Tibial artery (tissue), 4 donors: ENCODE data around the gene ARHGAP24.
A peak's percentile ranks its signal among the peaks of the same experiment; 100 is the strongest.

Experiments
- DNase-seq, 2 donors: peaks; one replicate each; pipeline ENCODE4 v3.0.0-alpha.2; 2019
- H3K27ac ChIP-seq, 2 donors: fragments of 200-600 bp; sonication (generic) in 1 of 2; 1 replicate in 1 of 2; 2 replicates in 1 of 2; pipeline ENCODE4 v1.5.1; 2018 to 2019; ENCODE audit warnings: mild to moderate bottlenecking in 1 of 2
- H3K27me3 ChIP-seq, 2 donors: fragments of 200-600 bp; sonication (generic) in 1 of 2; one replicate each; pipeline versions ENCODE4 v1.5.1 to v1.6.0; 2016 to 2019
- H3K36me3 ChIP-seq, 3 donors: fragments of 200-600 bp; sonication (generic) in 2 of 3; one replicate each; pipeline ENCODE4 v1.5.1; 2016 to 2019; ENCODE audit warnings: mild to moderate bottlenecking in 2 of 3
- H3K4me1 ChIP-seq, 4 donors: fragments of 200-600 bp; sonication (generic) in 2 of 4; 1 replicate in 3 of 4; 2 replicates in 1 of 4; pipeline ENCODE4 v1.5.1; 2016 to 2019
- H3K4me3 ChIP-seq, 2 donors: fragments of 200-600 bp; sonication (generic) in 1 of 2; 1 replicate in 1 of 2; 2 replicates in 1 of 2; pipeline ENCODE4 v1.5.1; 2018 to 2019; ENCODE audit warnings: mild to moderate bottlenecking in 2 of 2
- H3K9me3 ChIP-seq, 3 donors: fragments of 200-600 bp; sonication (generic) in 1 of 3; one replicate each; pipeline ENCODE4 v1.5.1; 2016 to 2019
- intact Hi-C: fragments of 100-400 bp; cut with DNase I; formaldehyde crosslinking; loops from one replicate; pipeline ENCODE4 v1.15.0; 2023; ENCODE audit warnings: low total_unique reads
- TF ChIP-seq, protein P1 (sequence below), 2 experiments: fragments of 200-600 bp in 1 of 2; fragments of 450-650 bp in 1 of 2; IDR thresholded peaks; one replicate each; pipeline ENCODE4 v1.5.1; 2017 to 2019; ENCODE audit warnings: antibody characterized with exemption in 2 of 2, mild to moderate bottlenecking in 1 of 2, moderate library complexity in 1 of 2

ARHGAP24 gene

GRCh38 chr4:85475631-85476233, 782 bp downstream of the ARHGAP24 start:
- H3K4me1 ChIP-seq, result peaks cover 0 to 4% (median 3%) of the 10 kb centered on the region in 4 donors
- no peak for DNase-seq
- H3K9me3 ChIP-seq, result no peaks in the 10 kb centered on the region
- no peaks in the 10 kb centered on the region for H3K36me3 ChIP-seq
- H3K27ac ChIP-seq, result no peak overlapping the region
- H3K27me3 ChIP-seq, result peaks cover 0 to 12% of the 10 kb centered on the region in 2 donors
- intact Hi-C loops, result no loop called here
- H3K4me3 ChIP-seq, result peak overlapping the region; percentile 46 to 53
- TF ChIP-seq, protein P1, sequence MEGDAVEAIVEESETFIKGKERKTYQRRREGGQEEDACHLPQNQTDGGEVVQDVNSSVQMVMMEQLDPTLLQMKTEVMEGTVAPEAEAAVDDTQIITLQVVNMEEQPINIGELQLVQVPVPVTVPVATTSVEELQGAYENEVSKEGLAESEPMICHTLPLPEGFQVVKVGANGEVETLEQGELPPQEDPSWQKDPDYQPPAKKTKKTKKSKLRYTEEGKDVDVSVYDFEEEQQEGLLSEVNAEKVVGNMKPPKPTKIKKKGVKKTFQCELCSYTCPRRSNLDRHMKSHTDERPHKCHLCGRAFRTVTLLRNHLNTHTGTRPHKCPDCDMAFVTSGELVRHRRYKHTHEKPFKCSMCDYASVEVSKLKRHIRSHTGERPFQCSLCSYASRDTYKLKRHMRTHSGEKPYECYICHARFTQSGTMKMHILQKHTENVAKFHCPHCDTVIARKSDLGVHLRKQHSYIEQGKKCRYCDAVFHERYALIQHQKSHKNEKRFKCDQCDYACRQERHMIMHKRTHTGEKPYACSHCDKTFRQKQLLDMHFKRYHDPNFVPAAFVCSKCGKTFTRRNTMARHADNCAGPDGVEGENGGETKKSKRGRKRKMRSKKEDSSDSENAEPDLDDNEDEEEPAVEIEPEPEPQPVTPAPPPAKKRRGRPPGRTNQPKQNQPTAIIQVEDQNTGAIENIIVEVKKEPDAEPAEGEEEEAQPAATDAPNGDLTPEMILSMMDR (IDR thresholded peaks at IDR 0.05), result no peak

DNA sequence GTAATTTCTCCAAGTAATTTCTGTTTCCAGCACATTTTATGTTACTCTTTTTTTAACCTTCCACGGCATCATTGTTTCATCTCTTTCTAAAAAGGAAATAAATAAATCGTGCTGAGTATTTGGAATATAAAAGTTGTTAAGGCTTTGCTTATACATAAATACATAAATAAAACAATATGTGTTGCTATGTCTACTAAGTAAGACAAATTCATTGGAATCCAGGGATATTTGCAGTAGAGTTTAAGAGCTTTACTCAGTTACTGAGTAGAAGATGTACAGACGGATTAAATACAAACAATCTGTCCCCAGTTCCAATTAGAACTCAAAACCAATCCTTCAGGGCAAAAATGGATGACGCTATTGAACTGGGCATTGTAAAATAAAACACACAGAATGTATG, 1.4 kb downstream of the ARHGAP24 start:
- Histone ChIP-seq H3K27me3 (peaks cover 0 to 12% of the 10 kb centered on the region in 2 donors), H3K9me3 (no peaks in the 10 kb centered on the region), H3K4me3 (no peak overlapping the region), H3K27ac (no peak overlapping the region), H3K4me1 (peaks cover 0 to 4% (median 3%) of the 10 kb centered on the region in 4 donors), H3K36me3 (no peaks in the 10 kb centered on the region)
- intact Hi-C loops, result no loop called here
- TF ChIP-seq, protein P1 (IDR thresholded peaks at IDR 0.05), result no peak
- DNase-seq, result no peak

- no peak for DNase-seq
- H3K9me3 ChIP-seq, result no peaks in the 10 kb centered on the region
- intact Hi-C loops, result no loop called here
- peaks cover 0 to 12% of the 10 kb centered on the region in 2 donors for H3K27me3 ChIP-seq
- TF ChIP-seq, protein P1 (IDR thresholded peaks at IDR 0.05), result no peak
- no peak overlapping the region for H3K4me3 ChIP-seq
- H3K4me1 ChIP-seq, result peaks cover 0 to 4% (median 3%) of the 10 kb centered on the region in 4 donors
- H3K27ac ChIP-seq, result no peak overlapping the region
- no peaks in the 10 kb centered on the region for H3K36me3 ChIP-seq
Measured at GRCh38 chr4:85477534-85477933, 2.6 kb downstream of the ARHGAP24 start.

DNA sequence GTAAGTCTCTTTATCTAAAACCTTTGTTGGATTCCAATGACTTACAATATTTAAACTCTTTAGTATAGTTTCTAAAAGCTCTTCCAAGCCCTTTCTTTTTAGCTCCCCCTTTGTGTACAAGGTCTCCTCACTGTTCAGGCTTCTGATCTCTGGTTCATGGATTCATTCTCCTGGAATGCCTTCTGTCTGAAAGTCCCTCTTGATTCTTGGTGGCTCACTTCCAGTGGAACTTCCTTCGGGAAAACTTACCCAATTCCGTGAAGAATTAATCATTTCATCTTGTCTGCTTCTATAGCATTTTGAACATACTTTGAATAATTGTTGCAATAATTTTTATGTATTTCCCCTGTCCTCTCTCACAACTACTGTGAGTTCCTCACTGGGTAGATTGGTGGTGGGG, 3.6 kb downstream of the ARHGAP24 start:
- Histone ChIP-seq H3K27me3 (peaks cover 0 to 12% of the 10 kb centered on the region in 2 donors), H3K9me3 (no peaks in the 10 kb centered on the region), H3K4me3 (no peak overlapping the region), H3K27ac (no peak overlapping the region), H3K36me3 (no peaks in the 10 kb centered on the region), H3K4me1 (peaks cover 0 to 4% (median 3%) of the 10 kb centered on the region in 4 donors)
- intact Hi-C loops, result no loop called here
- TF ChIP-seq, protein P1 (IDR thresholded peaks at IDR 0.05), result no peak
- no peak for DNase-seq

GRCh38 chr4:85482010-85482738, 7.2 kb downstream of the ARHGAP24 start:
- intact Hi-C loops, result no loop called here
- peaks cover 0 to 10% of the 10 kb centered on the region in 2 donors for H3K27me3 ChIP-seq
- no peaks in the 10 kb centered on the region for H3K4me1 ChIP-seq
- TF ChIP-seq, protein P1 (IDR thresholded peaks at IDR 0.05), result no peak
- H3K36me3 ChIP-seq, result no peaks in the 10 kb centered on the region
- no peak for DNase-seq
- no peaks in the 10 kb centered on the region for H3K9me3 ChIP-seq
- no peak overlapping the region for H3K27ac ChIP-seq
- H3K4me3 ChIP-seq, result no peak overlapping the region
